ENCODE measurements around the gene APOBEC3C.
"Not testable (repeated sequence)": the region's sequence is repeated elsewhere in the genome, so short reads cannot be mapped to it uniquely, and the experiment has no call there.

Gene APOBEC3C

DNA sequence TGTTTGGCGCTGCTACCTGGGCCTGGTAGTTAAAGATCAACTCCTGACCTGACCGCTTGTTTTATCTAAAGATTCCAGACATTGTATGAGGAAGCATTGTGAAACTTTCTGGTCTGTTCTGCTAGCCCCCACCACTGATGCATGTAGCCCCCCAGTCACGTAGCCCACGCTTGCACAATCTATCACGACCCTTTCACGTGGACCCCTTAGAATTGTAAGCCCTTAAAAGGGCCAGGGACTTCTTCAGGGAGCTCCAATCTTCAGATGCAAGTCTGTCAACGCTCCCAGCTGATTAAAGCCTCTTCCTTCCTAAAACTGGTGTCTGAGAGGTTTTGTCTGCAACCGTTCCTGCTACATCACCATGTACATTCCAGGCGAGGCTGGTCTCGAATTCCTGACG is 41.6 kb downstream of the APOBEC3C start:
- no peaks in the 10 kb centered on the region for H3K36me3 ChIP-seq
- H3K4me1 ChIP-seq = no peaks in the 10 kb centered on the region
- TF ChIP-seq, protein P1, sequence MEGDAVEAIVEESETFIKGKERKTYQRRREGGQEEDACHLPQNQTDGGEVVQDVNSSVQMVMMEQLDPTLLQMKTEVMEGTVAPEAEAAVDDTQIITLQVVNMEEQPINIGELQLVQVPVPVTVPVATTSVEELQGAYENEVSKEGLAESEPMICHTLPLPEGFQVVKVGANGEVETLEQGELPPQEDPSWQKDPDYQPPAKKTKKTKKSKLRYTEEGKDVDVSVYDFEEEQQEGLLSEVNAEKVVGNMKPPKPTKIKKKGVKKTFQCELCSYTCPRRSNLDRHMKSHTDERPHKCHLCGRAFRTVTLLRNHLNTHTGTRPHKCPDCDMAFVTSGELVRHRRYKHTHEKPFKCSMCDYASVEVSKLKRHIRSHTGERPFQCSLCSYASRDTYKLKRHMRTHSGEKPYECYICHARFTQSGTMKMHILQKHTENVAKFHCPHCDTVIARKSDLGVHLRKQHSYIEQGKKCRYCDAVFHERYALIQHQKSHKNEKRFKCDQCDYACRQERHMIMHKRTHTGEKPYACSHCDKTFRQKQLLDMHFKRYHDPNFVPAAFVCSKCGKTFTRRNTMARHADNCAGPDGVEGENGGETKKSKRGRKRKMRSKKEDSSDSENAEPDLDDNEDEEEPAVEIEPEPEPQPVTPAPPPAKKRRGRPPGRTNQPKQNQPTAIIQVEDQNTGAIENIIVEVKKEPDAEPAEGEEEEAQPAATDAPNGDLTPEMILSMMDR (IDR thresholded peaks at IDR 0.05) = no peak
- no peak for DNase-seq
- intact Hi-C loops (cut with DNase I; ENCODE audit: low total_unique reads) = no loop called here
- no peak overlapping the region for H3K27ac ChIP-seq
- H3K27me3 ChIP-seq = peaks cover 0 to 11% of the 10 kb centered on the region in 2 donors
- no peaks in the 10 kb centered on the region for H3K9me3 ChIP-seq
- H3K4me3 ChIP-seq = no peak overlapping the region

DNA sequence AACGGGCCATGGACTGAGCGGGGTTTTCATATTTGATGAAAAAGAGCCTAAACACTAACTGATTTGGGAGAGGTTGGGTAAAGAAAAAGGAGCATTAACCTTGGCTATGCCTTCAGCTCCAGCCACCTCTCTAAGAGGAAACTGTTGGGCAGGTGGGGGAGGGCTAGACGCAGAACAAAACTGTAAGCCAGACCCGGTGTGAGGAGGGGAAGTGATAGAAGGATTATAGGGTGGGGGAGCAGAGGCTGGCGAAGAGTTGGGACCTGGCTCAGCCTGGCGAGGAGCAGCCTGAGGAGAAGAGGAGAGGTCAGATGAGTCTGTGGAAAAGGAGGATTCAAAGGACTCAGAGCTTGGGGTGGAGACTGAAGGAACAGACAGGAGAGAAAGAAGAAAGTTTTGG is 47.2 kb downstream of the APOBEC3C start:
- H3K4me3 ChIP-seq; H3K9me3 ChIP-seq; DNase-seq; H3K27me3 ChIP-seq; H3K4me1 ChIP-seq; H3K36me3 ChIP-seq; H3K27ac ChIP-seq; intact Hi-C loops (cut with DNase I; ENCODE audit: low total_unique reads): not testable (repeated sequence)

DNA sequence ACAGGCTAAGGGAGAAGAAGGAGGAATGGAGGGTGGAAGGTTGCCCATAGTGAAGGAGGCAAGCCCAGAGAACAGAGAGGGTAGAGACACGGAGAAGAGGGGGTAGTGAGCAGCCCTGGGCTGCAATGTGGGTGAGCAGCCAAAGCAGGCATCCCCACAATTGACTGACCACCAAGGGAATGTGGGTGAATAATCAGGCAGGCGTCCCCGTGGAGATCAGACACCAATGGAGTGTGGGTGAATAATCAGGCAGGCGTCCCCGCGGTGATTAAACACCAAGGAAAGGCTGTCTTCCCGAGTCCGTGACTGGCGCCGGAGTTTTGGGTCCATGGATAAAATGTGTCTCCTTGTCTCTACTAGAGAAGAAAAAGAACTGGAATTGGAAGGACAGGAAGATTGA is 47.9 kb downstream of the APOBEC3C start:
- intact Hi-C loops (cut with DNase I; ENCODE audit: low total_unique reads); H3K27me3 ChIP-seq; H3K4me3 ChIP-seq; DNase-seq; H3K4me1 ChIP-seq; H3K27ac ChIP-seq; H3K9me3 ChIP-seq; H3K36me3 ChIP-seq: not testable (repeated sequence)

DNA sequence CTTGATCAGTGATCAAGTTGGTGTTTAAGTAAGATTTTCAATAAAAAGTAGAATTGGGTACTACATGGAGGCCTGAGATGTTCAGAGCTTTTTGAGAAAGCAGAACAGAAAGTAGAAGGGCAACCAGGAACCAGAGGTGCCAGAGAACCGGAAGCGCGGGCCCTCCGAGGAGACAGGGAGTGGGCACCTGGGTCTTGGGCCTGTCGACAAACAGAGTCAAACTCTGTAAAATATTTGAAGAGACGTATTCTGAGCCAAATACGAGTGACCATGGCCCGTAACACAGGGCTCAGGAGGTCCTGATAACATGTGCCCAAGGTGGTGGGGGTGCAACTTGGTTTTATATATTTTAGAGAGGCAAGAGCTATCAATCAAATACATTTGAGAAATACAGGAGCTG is 49.8 kb downstream of the APOBEC3C start:
- H3K27ac ChIP-seq; H3K27me3 ChIP-seq; H3K4me1 ChIP-seq; DNase-seq; intact Hi-C loops (cut with DNase I; ENCODE audit: low total_unique reads); H3K9me3 ChIP-seq; H3K4me3 ChIP-seq; H3K36me3 ChIP-seq: not testable (repeated sequence)

DNA sequence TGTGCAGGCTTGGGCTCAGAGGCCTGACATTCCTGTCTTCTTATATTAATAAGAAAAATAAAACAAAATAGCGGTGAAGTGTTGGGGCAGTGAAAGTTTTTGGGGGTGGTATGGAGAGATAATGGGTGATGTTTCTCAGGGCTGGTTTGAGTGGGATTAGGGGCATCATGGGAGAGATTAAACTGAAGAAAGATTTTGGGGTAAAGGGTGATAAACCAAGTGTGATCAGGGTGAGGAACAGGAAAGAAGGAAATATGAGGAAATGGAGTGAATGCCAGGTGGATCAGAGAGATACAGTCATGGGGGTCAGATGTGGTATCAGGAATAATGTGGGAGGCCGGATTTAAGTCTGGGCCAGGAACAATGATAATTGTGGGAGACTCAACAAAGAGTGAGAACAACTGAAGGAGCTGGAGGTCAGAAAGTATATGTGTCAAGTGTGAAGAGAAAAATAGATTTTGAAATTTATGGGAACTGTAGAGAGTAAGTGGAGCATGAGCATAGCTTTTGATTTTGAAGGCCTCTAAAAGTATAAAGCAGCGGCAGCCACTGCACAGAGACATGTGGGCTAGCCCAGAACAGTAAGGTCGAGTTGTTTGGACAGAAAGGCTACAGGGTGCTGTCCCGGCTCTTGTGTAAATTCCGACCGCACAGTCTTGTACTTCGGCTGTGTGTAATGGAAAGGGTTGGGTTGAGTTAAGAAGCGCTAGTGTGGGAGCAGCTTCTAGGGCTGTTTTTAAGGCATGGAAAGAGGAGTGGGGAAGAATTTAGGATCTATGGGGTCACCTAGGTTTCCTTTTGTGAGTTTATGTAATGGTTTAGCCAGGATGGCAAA is 52.6 kb downstream of the APOBEC3C start:
- intact Hi-C loops (cut with DNase I; ENCODE audit: low total_unique reads) = not testable (repeated sequence)

DNA sequence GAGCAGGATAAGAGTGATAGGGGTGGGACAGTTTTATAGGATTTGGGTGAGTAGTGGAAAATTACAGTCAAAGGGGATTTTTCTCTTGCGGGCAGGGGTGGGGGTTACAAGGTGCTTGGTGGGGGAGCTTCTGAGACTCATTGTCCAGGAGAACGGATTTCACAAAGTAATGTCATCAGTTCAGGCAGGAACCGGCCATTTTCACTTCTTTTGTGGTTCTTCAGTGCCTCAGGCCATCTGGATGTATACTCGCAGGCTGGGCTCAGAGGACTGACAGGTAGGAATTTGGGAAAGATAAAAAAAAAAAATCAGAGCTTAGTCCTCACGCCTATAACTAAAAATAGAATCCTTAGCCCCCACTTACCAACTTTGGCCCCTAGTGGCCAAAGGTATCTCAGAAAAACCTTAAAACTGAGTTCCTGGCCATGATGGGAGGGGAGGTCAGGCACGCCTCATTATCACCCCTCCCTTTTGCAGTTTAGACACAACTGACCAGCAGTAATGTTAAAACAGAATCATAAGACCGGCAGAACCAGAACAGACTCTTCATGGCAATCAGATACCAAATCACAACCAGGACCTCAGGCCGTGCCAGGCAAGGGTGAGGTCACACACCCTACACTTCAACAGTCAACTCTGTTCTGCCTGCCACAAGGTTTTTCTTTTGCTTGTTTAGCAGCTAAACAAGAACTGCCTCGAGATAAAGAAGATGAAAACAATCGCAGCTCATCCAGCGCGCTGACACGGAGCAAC is 54.2 kb downstream of the APOBEC3C start:
- intact Hi-C loops (cut with DNase I; ENCODE audit: low total_unique reads) = no loop called here
- Histone ChIP-seq H3K36me3 (no peaks in the 10 kb centered on the region), H3K4me3 (no peak overlapping the region), H3K4me1 (no peaks in the 10 kb centered on the region), H3K27me3 (no peaks in the 10 kb centered on the region), H3K27ac (no peak overlapping the region), H3K9me3 (no peaks in the 10 kb centered on the region)
- TF ChIP-seq, protein P1 (IDR thresholded peaks at IDR 0.05) = no peak
- no peak for DNase-seq

More for the DNA sequence above, 52.6 kb downstream of the APOBEC3C start:
- not testable (repeated sequence) for H3K27ac ChIP-seq, H3K4me1 ChIP-seq, H3K9me3 ChIP-seq, DNase-seq, H3K27me3 ChIP-seq, H3K4me3 ChIP-seq, H3K36me3 ChIP-seq

Data from tibial artery (tissue), 4 donors.